IMR-90 (cell line): ENCODE data around the gene MRC2. TPM values are rescaled to one million over a fixed set of nuclear protein-coding genes. Genes with fewer than 3 reads are reported as not detected.
A peak's percentile ranks its signal among the peaks of the same experiment; 100 is the strongest.

Experiments used
- ATAC-seq: fragments of 200-7000 bp; cut with Tn5 transposase; 2 replicates; pipeline ENCODE4 v1.9.1; 2020; ENCODE audit warnings: low read depth, mild to moderate bottlenecking, moderate library complexity
- BruUV-seq: library from RNA; stranded (reverse); fragments of 400-500 nt; replicated peaks from 2 replicates; lab custom pipeline; 2021; lab: Mats Ljungman, UMichigan
- CTCF ChIA-PET: fragments of 300-600 bp; formaldehyde crosslinking; extraction: SDS; loops from one replicate; lab custom pipeline; 2021; ENCODE audit warnings: antibody characterized with exemption; lab: Yijun Ruan, JAX
- POLR2A ChIA-PET: fragments of 300-600 bp; sonication (Branson Sonifier 250); formaldehyde crosslinking; loops from one replicate; lab custom pipeline; 2022; ENCODE audit warnings: antibody characterized with exemption; ENCODE audit not compliant: unreplicated experiment; lab: Charles Lee
- DNase-seq: peaks from one replicate; pipeline ENCODE4 v3.0.0; 2013
- H2AFZ ChIP-seq: replicated peaks from 2 replicates; pipeline ENCODE3; 2013; ENCODE audit warnings: low read length, mild to moderate bottlenecking; ENCODE audit not compliant: poor library complexity
- H2AK5ac ChIP-seq: 2 replicates; pipeline ENCODE4 v1.6.1; 2013; ENCODE audit warnings: low read depth, low read length, inconsistent platforms
- H2AK9ac ChIP-seq: replicated peaks from 2 replicates; pipeline ENCODE3; 2013; ENCODE audit warnings: mild to moderate bottlenecking, low read depth, low read length, moderate library complexity; ENCODE audit not compliant: poor library complexity
- H2BK120ac ChIP-seq: 2 replicates; pipeline ENCODE4 v1.6.1; 2013; ENCODE audit warnings: low read depth, low read length, inconsistent platforms
- H2BK15ac ChIP-seq: 3 replicates; pipeline ENCODE4 v1.6.1; 2013; ENCODE audit warnings: low read depth, low read length, inconsistent platforms
- H2BK20ac ChIP-seq: 2 replicates; pipeline ENCODE4 v1.6.1; 2013; ENCODE audit warnings: low read depth, mild to moderate bottlenecking, inconsistent platforms, low read length, moderate library complexity
- H2BK5ac ChIP-seq: 2 replicates; pipeline ENCODE4 v1.6.1; 2013; ENCODE audit warnings: mild to moderate bottlenecking, low read depth, low read length, inconsistent platforms; ENCODE audit not compliant: poor library complexity, severe bottlenecking
- H3K14ac ChIP-seq: replicated peaks from 2 replicates; pipeline ENCODE4 v1.6.1; 2013; ENCODE audit warnings: low read depth, low read length, inconsistent platforms
- H3K18ac ChIP-seq: 2 replicates; pipeline ENCODE4 v1.6.1; 2013; ENCODE audit warnings: low read depth, low read length, control low read depth
- H3K23ac ChIP-seq: 2 replicates; pipeline ENCODE4 v1.6.1; 2013; ENCODE audit warnings: low read depth, low read length, inconsistent platforms
- H3K27ac ChIP-seq: 2 replicates; pipeline ENCODE4 v1.5.1; 2013; ENCODE audit warnings: mild to moderate bottlenecking, control low read depth, low read length; ENCODE audit not compliant: insufficient read depth
- H3K27me3 ChIP-seq: 2 replicates; pipeline ENCODE4 v1.6.1; 2013; ENCODE audit warnings: low read length; ENCODE audit not compliant: control insufficient read depth, insufficient read depth
- H3K36me3 ChIP-seq: 2 replicates; pipeline ENCODE4 v1.6.1; 2013; ENCODE audit warnings: low read length, mixed read lengths; ENCODE audit not compliant: control insufficient read depth, insufficient read depth
- H3K4ac ChIP-seq: 2 replicates; pipeline ENCODE4 v1.6.1; 2013; ENCODE audit warnings: low read depth, low read length, inconsistent platforms
- H3K4me1 ChIP-seq: 2 replicates; pipeline ENCODE4 v1.6.1; 2013; ENCODE audit warnings: low read length, mixed read lengths; ENCODE audit not compliant: control insufficient read depth, insufficient read depth
- H3K4me2 ChIP-seq: 2 replicates; pipeline ENCODE4 v1.6.1; 2013; ENCODE audit warnings: low read depth, mild to moderate bottlenecking, control low read depth, low read length, moderate library complexity
- H3K4me3 ChIP-seq: 2 replicates; pipeline ENCODE4 v1.5.1; 2013; ENCODE audit warnings: low read depth, mild to moderate bottlenecking, control low read depth, low read length, moderate library complexity; ENCODE audit not compliant: insufficient read depth
- H3K56ac ChIP-seq: 2 replicates; pipeline ENCODE4 v1.6.1; 2013; ENCODE audit warnings: low read length, inconsistent platforms; ENCODE audit not compliant: insufficient read depth; ENCODE audit errors: extremely low read depth
- H3K79me1 ChIP-seq, 2 experiments: 2 replicates each; pipeline ENCODE4 v1.6.1; 2013; ENCODE audit warnings: low read length in 2 of 2, inconsistent platforms in 1 of 2, low read depth in 1 of 2
- H3K9ac ChIP-seq: 2 replicates; pipeline ENCODE4 v1.6.1; 2013; ENCODE audit warnings: low read depth, low read length, control low read depth
- H3K9me1 ChIP-seq: 2 replicates; pipeline ENCODE4 v1.6.1; 2013; ENCODE audit warnings: low read length, inconsistent platforms; ENCODE audit not compliant: insufficient read depth
- H3K9me3 ChIP-seq: 2 replicates; pipeline ENCODE4 v1.6.1; 2013; ENCODE audit warnings: low read length; ENCODE audit not compliant: control insufficient read depth, insufficient read depth
- H4K20me1 ChIP-seq: 2 replicates; pipeline ENCODE4 v1.6.1; 2013; ENCODE audit warnings: low read length, inconsistent platforms; ENCODE audit not compliant: insufficient read depth
- H4K5ac ChIP-seq: 2 replicates; pipeline ENCODE4 v1.6.1; 2013; ENCODE audit warnings: mild to moderate bottlenecking, low read depth, low read length, control low read depth
- H4K8ac ChIP-seq, 2 experiments: 2 replicates each; pipeline ENCODE4 v1.6.1; 2013; ENCODE audit warnings: low read depth in 2 of 2, low read length in 2 of 2, control low read depth in 1 of 2, inconsistent platforms in 1 of 2
- H4K91ac ChIP-seq: 2 replicates; pipeline ENCODE4 v1.6.1; 2013; ENCODE audit warnings: low read depth, low read length, inconsistent platforms; ENCODE audit not compliant: insufficient read depth
- FOS ChIP-seq: fragments of 150-350 bp; IDR thresholded peaks from 2 replicates; pipeline ENCODE4 v1.6.1; 2016; ENCODE audit warnings: low read depth, low read length
- MAZ ChIP-seq: IDR thresholded peaks from 2 replicates; pipeline ENCODE4 v1.6.1; 2012; ENCODE audit warnings: low read depth, mild to moderate bottlenecking, low read length, improper control_type of control experiment, moderate library complexity, borderline replicate concordance
- MXI1 ChIP-seq: IDR thresholded peaks from 2 replicates; pipeline ENCODE4 v1.6.1; 2012; ENCODE audit warnings: low read depth, mild to moderate bottlenecking, low read length, moderate library complexity, borderline replicate concordance
- NFE2L2 ChIP-seq: fragments of 150-350 bp; IDR thresholded peaks from 2 replicates; pipeline ENCODE4 v1.6.1; 2016; ENCODE audit warnings: low read depth, mild to moderate bottlenecking, low read length
- POLR2A ChIP-seq: IDR thresholded peaks from 2 replicates; pipeline ENCODE4 v1.6.1; 2012; ENCODE audit warnings: mild to moderate bottlenecking, low read depth, low read length
- SMC3 ChIP-seq: fragments of 150-350 bp; IDR thresholded peaks from 2 replicates; pipeline ENCODE4 v1.6.1; 2016; ENCODE audit warnings: low read depth, mild to moderate bottlenecking, antibody characterized with exemption, low read length, moderate library complexity
- WGBS, 2 experiments: methylation state at CpG; one replicate each; pipeline versions ENCODE4 v1.1.5 to v1.1.7; 2013; ENCODE audit warnings: missing lambda C conversion rate in 2 of 2; ENCODE audit not compliant: insufficient read length in 1 of 2; ENCODE audit errors: extremely low coverage in 2 of 2; 5-methylcytosine and 5-hydroxymethylcytosine counted together
- dilution Hi-C: fragments of 300-500 bp; cut with HindIII; formaldehyde crosslinking; loops from one replicate; pipeline ENCODE4 v1.14.3; 2018; ENCODE audit warnings: low sequenced_read_pairs; ENCODE audit not compliant: unreplicated experiment
- in situ Hi-C: fragments of 300-500 bp; cut with MboI; formaldehyde crosslinking; loops from 3 replicates; pipeline ENCODE4 v1.14.3; 2019; ENCODE audit warnings: low sequenced_read_pairs, inconsistent platforms, mixed read lengths
- intact Hi-C: fragments of 100-400 bp; cut with micrococcal nuclease; formaldehyde crosslinking; loops from 2 replicates; pipeline ENCODE4 v1.10.0; 2022
- polyA plus RNA-seq, 3 experiments: library from polyadenylated mRNA; depleted of rRNA; stranded (reverse); fragments of >200 nt; gene quantifications; 2 replicates each; pipeline ENCODE4 v1.2.3, GENCODE V29; 2012; ENCODE audit warnings: low replicate concordance in 1 of 3
- total RNA-seq: library from RNA; depleted of rRNA; stranded (reverse); fragments of >200 nt; gene quantifications from 2 replicates; pipeline ENCODE4 v1.2.3, GENCODE V29; 2012

The MRC2 gene
- total and polyA plus RNA-seq, 2 of the 4 experiments (the other 2 are of a cell fraction), result 39.3 to 137 TPM

GRCh38 chr17:62701706-62702085 lies 74.2 kb downstream of the MRC2 start:
- Histone ChIP-seq H3K27me3 (no peaks in the 10 kb centered on the region), H2BK20ac (peak overlapping the region; percentile 49; the same call in 1 of the 2 replicates), H3K4ac (peak overlapping the region; percentile 51; the same call in 1 of the 2 replicates), H3K14ac (no peak overlapping the region), H4K8ac (no peak overlapping the region; a peak in 1 of 4 replicates), H3K4me2 (no peak overlapping the region), H3K27ac (no peak overlapping the region), H3K36me3 (no peaks in the 10 kb centered on the region), H2BK5ac (no peak overlapping the region), H3K9me1 (0 out of 2 replicates have a peak, but pooled peaks cover 10% of the 10 kb centered on the region), H3K9me3 (no peaks in the 10 kb centered on the region), H3K9ac (no peak overlapping the region), H3K4me1 (peaks cover 24% of the 10 kb centered on the region), H2BK15ac (peak overlapping the region; percentile 58; the same call in 1 of the 3 replicates), H4K20me1 (no peaks in the 10 kb centered on the region), H3K23ac (no peak overlapping the region), H4K91ac (no peak overlapping the region; the same call in 1 of the 2 replicates), H3K4me3 (no peak overlapping the region), H2AK9ac (peak overlapping the region; percentile 7), H4K5ac (no peak overlapping the region), H3K79me1 (peaks cover 11 to 34% of the 10 kb centered on the region in 2 experiments; a peak in 3 of 4 replicates), H3K18ac (no peak overlapping the region), H3K56ac (no peak overlapping the region), H2AFZ (peak overlapping the region; percentile 67), H2AK5ac (peak overlapping the region; percentile 94), H2BK120ac (peak overlapping the region; percentile 42)
- ChIA-PET CTCF (interaction anchor here (0.7 to 1.0 kb wide), 2 partner anchors 93 to 268 kb away, joined by 3 to 4 read pairs; no protein-coding TSS in a partner anchor), POLR2A (no interaction called here)
- ATAC-seq, result no peak
- WGBS, 2 experiments, result 87% methylated on average over 3 of the region's 8 CpGs; no CpG with 5 or more reads in 1 of the 2 experiments
- in situ Hi-C loops (no loop called here), dilution Hi-C loops (no loop called here), intact Hi-C loops (no loop called here)
- no peak for DNase-seq
- no TSS peak for BruUV-seq
- TF ChIP-seq MXI1 (no peak), POLR2A (no peak), NFE2L2 (no peak), MAZ (no peak), SMC3 (no peak), FOS (no peak)
